NCI-H1930 (cell line): ENCODE measurements around the gene AOAH.
"Not testable (repeated sequence)": the region's sequence is repeated elsewhere in the genome, so short reads cannot be mapped to it uniquely, and the experiment has no call there.

ENCODE experiments used
- DNase-seq, 2 experiments: peaks; one replicate each; lab custom pipeline; 2025; lab: John Stamatoyannopoulos, UW

The AOAH gene

DNA sequence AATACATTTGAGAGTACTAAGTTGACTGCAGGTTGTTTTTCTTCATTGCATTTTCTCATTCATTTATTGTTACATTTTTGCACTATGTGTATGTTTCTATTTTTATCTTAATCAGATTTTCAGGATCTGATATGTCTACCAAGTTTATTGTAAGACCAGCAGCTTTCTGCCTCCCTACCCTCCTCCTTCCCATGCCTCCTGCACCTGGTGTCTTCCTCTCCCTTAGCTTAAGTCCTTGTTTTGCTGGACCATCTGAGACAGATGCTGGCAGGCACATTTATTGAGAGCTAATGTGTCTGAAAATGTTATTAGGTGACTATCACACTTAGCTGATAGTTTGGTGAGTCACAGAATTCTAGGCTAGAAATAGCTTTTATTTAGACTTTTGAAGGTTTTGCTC, 255.1 kb downstream of the AOAH start:
- DNase-seq: no peak

DNA sequence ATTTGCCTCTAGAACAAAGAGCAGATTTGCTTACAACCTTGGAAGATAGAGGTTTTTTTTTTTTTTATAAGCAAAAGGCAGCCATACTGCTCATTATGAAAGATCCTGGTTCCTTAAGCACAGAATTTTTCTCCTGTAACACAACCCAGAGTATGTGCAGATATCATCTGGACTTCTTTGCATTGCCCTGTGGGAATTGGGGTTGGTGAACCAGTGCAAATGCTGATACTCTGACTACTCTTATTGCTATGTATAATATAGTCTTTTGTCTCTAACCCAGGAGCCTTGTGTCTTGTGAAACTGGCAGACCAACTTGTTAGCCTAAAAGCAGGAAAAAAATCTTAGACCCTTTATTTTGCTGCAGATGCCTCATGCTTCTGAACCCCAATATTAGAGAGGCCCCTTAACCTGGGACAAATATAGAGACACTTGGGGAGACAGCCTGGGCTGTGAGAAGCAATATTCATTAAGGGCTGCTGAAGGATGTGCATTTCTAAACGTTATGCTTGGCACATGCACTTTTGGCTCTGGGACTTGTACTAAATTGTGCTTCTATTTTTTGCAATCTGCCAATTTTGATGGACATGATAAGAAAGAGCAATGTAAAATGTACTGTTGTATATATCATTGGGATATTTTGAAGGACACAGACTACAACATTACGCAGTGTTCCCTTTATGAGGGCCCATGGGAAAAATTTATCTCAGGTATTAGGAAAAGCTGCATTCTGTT, 255.8 kb downstream of the AOAH start:
- DNase-seq: no peak

DNA sequence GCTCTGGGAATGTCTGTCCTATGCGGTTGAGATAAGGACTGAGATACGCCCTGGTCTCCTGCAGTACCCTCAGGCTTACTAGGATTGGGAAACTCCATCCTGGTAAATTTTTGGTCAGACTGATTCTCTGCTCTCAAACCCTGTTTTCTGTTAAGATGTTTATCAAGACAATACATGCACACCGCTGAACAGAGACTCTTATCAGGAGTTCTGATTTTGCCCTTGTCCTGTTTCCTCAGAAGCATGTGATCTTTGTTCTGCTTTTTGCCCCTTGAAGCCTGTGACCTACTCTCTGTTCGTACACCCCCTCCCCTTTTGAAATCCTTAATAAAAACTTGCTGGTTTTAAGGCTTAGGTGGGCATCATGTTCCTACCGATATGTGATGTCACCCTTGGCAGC, 258.3 kb downstream of the AOAH start:
- DNase-seq: not testable (repeated sequence)

DNA sequence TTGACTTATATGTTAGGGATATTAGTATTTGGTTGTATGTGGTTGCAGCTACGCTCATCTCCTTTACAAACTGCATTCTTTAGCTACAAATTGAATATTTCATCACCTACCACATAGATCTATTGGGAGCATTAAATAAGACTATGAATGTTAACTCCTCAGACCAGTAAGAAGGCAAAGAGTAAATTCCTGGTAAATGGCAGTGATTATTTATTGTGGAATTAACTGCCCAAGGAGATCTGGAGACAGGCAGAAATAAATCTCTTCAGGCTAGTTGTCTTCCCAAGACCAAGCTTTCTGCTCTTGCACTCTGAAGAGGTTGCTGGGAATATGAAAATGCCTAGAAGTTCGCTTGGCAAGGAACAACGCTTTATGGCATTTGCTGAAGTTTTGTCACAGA, 260.0 kb downstream of the AOAH start:
- DNase-seq: no peak
